HFFc6 (cell line): ENCODE results near the gene UBP1. TPM values are rescaled to one million over a fixed set of nuclear protein-coding genes. Genes with fewer than 3 reads are reported as not detected.
"Not testable (repeated sequence)": the region's sequence is repeated elsewhere in the genome, so short reads cannot be mapped to it uniquely, and the experiment has no call there.

Experiments
- DNase-seq: peaks from one replicate; pipeline ENCODE4 v3.0.0-alpha.2; 2018
- H3K27ac Mint-ChIP-seq: 2 replicates; pipeline ENCODE4 v1.8.0; 2020; ENCODE audit warnings: mild to moderate bottlenecking, mixed read lengths
- H3K27me3 Mint-ChIP-seq: 2 replicates; pipeline ENCODE4 v1.8.0; 2021; ENCODE audit warnings: mild to moderate bottlenecking, moderate library complexity, mixed read lengths; ENCODE audit not compliant: insufficient read depth
- H3K36me3 Mint-ChIP-seq: 2 replicates; pipeline ENCODE4 v1.8.0; 2021; ENCODE audit warnings: low read depth, mixed read lengths
- H3K4me1 Mint-ChIP-seq: 2 replicates; pipeline ENCODE4 v1.8.0; 2020; ENCODE audit warnings: low read depth, mixed read lengths
- H3K4me3 Mint-ChIP-seq: 2 replicates; pipeline ENCODE4 v1.8.0; 2020; ENCODE audit warnings: mild to moderate bottlenecking, moderate library complexity, mixed read lengths
- H3K9me3 Mint-ChIP-seq: 2 replicates; pipeline ENCODE4 v1.8.0; 2020; ENCODE audit warnings: mild to moderate bottlenecking, mixed read lengths
- total RNA-seq, 6 experiments: library from RNA; stranded (reverse); fragmentation: NEBNext Ultra II Directional; extraction: Animal tissue kit (Norgen Biotek cat#: 25700); gene quantifications; 2 replicates in 1 of 6; 3 replicates in 5 of 6; pipeline ENCODE4 v1.2.3, GENCODE V29; 2021
- TF ChIP-seq, protein P1 (sequence below): fragments of 200-600 bp; sonication (generic); IDR thresholded peaks from 2 replicates; pipeline ENCODE4 v1.5.0; 2021; ENCODE audit warnings: antibody characterized with exemption, mild to moderate bottlenecking

Gene UBP1
- total RNA-seq, 6 experiments from 2014 or later, result 62.0 to 69.0 (median 64.0) TPM

DNA sequence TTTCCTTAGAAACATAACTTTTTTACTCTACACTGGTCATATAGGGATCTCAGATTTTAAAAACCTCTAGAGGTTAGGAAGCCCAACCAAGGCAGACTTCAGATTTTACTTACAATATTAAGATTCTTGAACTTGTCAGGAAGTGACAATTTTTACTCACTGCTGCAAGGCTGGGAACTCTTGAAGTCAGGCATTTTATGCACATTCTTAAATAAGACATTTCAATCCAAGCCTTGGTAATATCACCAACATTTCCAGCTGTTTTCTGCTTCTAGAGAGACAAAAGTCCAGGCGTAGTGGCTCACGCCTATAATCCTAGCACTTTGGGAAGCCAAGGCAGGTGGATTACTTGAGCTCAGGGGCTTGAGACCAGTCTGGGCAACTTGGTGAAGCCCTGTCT lies 33.6 kb upstream of the UBP1 start:
- Mint-ChIP-seq H3K4me1 (no peaks in the 10 kb centered on the region), H3K27me3 (no peaks in the 10 kb centered on the region), H3K36me3 (no peaks in the 10 kb centered on the region), H3K9me3 (no peaks in the 10 kb centered on the region), H3K4me3 (no peak overlapping the region), H3K27ac (no peak overlapping the region)
- TF ChIP-seq, protein P1, sequence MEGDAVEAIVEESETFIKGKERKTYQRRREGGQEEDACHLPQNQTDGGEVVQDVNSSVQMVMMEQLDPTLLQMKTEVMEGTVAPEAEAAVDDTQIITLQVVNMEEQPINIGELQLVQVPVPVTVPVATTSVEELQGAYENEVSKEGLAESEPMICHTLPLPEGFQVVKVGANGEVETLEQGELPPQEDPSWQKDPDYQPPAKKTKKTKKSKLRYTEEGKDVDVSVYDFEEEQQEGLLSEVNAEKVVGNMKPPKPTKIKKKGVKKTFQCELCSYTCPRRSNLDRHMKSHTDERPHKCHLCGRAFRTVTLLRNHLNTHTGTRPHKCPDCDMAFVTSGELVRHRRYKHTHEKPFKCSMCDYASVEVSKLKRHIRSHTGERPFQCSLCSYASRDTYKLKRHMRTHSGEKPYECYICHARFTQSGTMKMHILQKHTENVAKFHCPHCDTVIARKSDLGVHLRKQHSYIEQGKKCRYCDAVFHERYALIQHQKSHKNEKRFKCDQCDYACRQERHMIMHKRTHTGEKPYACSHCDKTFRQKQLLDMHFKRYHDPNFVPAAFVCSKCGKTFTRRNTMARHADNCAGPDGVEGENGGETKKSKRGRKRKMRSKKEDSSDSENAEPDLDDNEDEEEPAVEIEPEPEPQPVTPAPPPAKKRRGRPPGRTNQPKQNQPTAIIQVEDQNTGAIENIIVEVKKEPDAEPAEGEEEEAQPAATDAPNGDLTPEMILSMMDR, result no peak
- DNase-seq, result no peak

DNA sequence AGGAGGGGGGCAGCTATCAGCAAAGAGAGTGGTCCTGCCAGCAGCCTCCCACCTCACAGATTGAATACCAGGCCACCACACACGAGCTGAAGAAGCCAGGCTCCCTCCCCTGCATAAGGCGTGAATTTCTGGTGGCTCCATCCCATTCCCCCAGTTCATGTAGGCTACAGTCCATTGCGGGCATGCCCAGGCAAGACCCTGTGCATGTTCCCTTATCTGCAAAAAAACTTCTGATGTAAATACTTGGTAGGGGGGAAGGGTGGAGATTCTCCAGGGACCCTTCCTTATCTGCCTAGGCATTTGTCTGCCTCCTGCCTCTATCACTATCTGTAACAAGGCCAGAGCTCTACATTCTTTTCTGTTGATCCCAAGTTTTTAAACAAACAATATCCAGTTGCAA lies 27.6 kb upstream of the UBP1 start:
- Mint-ChIP-seq H3K9me3 (no peaks in the 10 kb centered on the region; the same call in 1 of the 2 replicates), H3K4me1 (peaks cover 13% of the 10 kb centered on the region)

DNA sequence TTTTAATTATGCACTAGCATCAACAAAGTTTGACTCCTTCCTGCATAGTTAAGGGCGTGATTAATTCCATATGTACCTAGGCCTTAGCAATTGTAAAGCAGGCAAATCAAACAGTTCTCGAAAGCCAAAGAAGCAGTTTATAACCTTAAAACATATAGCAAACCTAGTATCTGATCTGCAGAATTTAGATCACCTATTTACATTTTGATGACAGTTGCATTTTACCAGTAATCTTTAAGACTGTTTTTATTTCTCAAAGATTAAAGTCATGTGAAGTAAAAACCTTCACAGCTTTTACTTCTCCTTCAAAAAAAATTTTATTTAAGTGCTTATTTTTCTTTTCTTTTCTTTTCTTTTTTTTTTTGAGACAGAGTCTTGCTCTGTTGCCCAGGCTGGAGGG lies 20.9 kb upstream of the UBP1 start:
- no peaks in the 10 kb centered on the region for H3K27me3 Mint-ChIP-seq
- H3K9me3 Mint-ChIP-seq, result peaks cover 38% of the 10 kb centered on the region
- H3K27ac Mint-ChIP-seq, result no peak overlapping the region
- H3K4me3 Mint-ChIP-seq, result no peak overlapping the region
- peaks cover 24% of the 10 kb centered on the region for H3K36me3 Mint-ChIP-seq
- DNase-seq, result no peak
- TF ChIP-seq, protein P1, result no peak
- H3K4me1 Mint-ChIP-seq, result peaks cover 9% of the 10 kb centered on the region; the same call in 1 of the 2 replicates

More for the DNA sequence above, 27.6 kb upstream of the UBP1 start:
- Mint-ChIP-seq H3K27me3 (no peaks in the 10 kb centered on the region), H3K27ac (no peak overlapping the region), H3K36me3 (peaks cover 6% of the 10 kb centered on the region; the same call in 1 of the 2 replicates), H3K4me3 (no peak overlapping the region)
- TF ChIP-seq, protein P1, result no peak
- DNase-seq, result no peak

DNA sequence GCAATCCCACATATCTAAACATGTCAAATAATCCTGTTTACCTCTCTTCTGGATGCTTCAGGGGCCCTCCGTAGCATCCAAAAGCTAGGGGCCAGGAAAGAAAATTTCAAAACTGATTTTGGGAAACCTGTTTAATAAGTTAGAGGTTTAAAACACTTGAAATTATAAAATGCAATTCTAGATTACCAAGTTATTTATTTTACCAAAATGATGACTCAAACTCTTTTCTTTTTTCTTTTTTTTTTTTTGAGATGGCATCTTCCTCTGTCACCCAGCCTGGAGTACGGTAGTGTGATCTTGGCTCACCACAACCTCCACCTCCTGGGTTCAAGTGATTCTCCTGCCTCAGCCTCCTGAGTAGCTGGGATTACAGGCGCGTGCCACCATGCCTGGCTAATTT lies 19.4 kb upstream of the UBP1 start:
- H3K36me3 Mint-ChIP-seq, result peaks cover 24% of the 10 kb centered on the region
- H3K27me3 Mint-ChIP-seq, H3K27ac Mint-ChIP-seq, DNase-seq, H3K4me3 Mint-ChIP-seq, H3K4me1 Mint-ChIP-seq: not testable (repeated sequence)
- H3K9me3 Mint-ChIP-seq, result peaks cover 38% of the 10 kb centered on the region

DNA sequence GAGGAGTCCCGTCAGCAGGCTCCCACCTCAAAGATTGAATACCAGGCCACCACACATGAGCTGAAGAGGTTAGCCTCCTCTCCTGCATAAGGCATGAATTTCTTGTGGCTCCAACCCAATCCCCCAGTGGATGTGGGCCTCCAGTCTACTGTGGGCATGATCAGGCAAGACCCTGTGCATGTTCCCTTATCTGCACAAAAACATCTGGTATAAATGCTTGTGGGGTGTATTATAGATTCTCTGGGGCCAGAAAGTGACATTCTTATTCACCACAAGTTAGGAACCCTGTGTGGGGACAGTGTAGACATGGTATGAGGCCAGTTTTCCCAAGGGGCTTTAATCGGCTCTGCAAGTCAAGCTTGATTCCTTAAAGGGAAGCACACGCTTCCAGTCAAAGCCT lies 18.2 kb upstream of the UBP1 start:
- TF ChIP-seq, protein P1, result no peak
- peaks cover 9% of the 10 kb centered on the region; the same call in 1 of the 2 replicates for H3K4me1 Mint-ChIP-seq
- peaks cover 46% of the 10 kb centered on the region for H3K9me3 Mint-ChIP-seq
- H3K4me3 Mint-ChIP-seq, result no peak overlapping the region
- no peaks in the 10 kb centered on the region for H3K27me3 Mint-ChIP-seq
- H3K36me3 Mint-ChIP-seq, result peaks cover 30% of the 10 kb centered on the region
- DNase-seq, result no peak
- no peak overlapping the region for H3K27ac Mint-ChIP-seq

DNA sequence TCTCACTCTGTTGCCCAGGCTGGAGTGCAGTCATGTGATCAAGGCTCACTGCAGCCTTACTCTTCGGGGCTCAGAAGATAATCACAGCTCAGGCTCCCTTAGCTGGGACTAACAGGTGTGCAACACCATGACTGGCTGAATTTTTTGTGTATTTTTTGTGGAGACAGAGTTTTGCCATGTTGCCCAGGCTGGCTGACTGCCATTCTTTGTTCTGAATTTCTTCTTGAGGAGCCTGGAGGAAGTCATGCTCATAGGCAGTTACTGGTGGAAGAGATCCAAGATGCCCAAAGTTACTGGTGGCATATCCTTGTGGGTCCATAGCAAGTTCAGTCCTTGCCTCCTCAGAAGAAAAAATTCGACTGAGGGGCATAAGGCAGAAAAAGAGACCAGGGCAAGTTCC lies 16.6 kb upstream of the UBP1 start:
- no peak overlapping the region for H3K27ac Mint-ChIP-seq
- peaks cover 30% of the 10 kb centered on the region for H3K36me3 Mint-ChIP-seq
- peaks cover 46% of the 10 kb centered on the region for H3K9me3 Mint-ChIP-seq
- TF ChIP-seq, protein P1, result no peak
- H3K4me3 Mint-ChIP-seq, result no peak overlapping the region
- no peak for DNase-seq
- H3K4me1 Mint-ChIP-seq, result no peaks in the 10 kb centered on the region
- peaks cover 5% of the 10 kb centered on the region; the same call in 1 of the 2 replicates for H3K27me3 Mint-ChIP-seq
